Fibroblast of villous mesenchyme (primary cell): ENCODE data around the gene SPPL3. TPM values are rescaled to one million over a fixed set of nuclear protein-coding genes. Genes with fewer than 3 reads are reported as not detected.

Source experiments
- DNase-seq: peaks from one replicate; pipeline ENCODE4 v3.0.0-alpha.2; 2010; ENCODE audit warnings: low read depth
- H3K4me3 ChIP-seq: 2 replicates; pipeline ENCODE4 v1.5.1; 2011; ENCODE audit warnings: low read depth, mild to moderate bottlenecking, low read length
- total RNA-seq: library from RNA; depleted of rRNA; stranded (reverse); fragments of >200 nt; gene quantifications from 2 replicates; pipeline ENCODE4 v1.2.3, GENCODE V29; 2012
- TF ChIP-seq, protein P1 (sequence below): IDR thresholded peaks from 2 replicates; pipeline ENCODE4 v1.5.1; 2012; ENCODE audit warnings: low read depth, mild to moderate bottlenecking, low read length; ENCODE audit not compliant: insufficient read depth

Gene SPPL3
- total RNA-seq, 1 donor, result 9.5 TPM

DNA sequence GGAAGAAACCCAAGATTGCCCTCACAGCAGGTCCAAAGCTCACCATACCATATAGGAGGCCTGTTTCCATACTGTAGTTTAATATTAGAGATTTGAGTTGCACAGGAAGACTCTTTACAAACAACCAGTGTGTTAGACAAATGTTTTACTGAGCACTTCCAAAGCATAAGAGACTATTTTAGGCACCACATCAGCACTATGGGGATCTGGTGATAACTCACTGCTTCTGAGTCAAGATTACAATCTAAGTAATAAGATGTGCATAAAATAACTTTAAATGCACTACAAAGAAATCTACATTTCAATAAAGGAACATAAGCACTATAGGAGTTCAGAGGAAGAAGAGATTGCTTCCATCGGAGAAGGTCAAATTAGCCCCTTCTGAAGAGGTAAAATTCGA, 71.4 kb downstream of the SPPL3 start:
- no peak for DNase-seq
- no peak overlapping the region for H3K4me3 ChIP-seq
- TF ChIP-seq, protein P1, sequence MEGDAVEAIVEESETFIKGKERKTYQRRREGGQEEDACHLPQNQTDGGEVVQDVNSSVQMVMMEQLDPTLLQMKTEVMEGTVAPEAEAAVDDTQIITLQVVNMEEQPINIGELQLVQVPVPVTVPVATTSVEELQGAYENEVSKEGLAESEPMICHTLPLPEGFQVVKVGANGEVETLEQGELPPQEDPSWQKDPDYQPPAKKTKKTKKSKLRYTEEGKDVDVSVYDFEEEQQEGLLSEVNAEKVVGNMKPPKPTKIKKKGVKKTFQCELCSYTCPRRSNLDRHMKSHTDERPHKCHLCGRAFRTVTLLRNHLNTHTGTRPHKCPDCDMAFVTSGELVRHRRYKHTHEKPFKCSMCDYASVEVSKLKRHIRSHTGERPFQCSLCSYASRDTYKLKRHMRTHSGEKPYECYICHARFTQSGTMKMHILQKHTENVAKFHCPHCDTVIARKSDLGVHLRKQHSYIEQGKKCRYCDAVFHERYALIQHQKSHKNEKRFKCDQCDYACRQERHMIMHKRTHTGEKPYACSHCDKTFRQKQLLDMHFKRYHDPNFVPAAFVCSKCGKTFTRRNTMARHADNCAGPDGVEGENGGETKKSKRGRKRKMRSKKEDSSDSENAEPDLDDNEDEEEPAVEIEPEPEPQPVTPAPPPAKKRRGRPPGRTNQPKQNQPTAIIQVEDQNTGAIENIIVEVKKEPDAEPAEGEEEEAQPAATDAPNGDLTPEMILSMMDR, result no peak

- TF ChIP-seq, protein P1, result no peak
- no peak for DNase-seq
- no peak overlapping the region for H3K4me3 ChIP-seq
Measured at GRCh38 chr12:120831648-120832267, 72.4 kb downstream of the SPPL3 start.

GRCh38 chr12:120830966-120831365, 73.2 kb downstream of the SPPL3 start:
- TF ChIP-seq, protein P1, result no peak
- no peak for DNase-seq
- H3K4me3 ChIP-seq, result no peak overlapping the region

- DNase-seq, result peak; percentile 49
- H3K4me3 ChIP-seq, result no peak overlapping the region
- TF ChIP-seq, protein P1, result no peak
Measured at GRCh38 chr12:120830052-120830940, 73.9 kb downstream of the SPPL3 start.

- no peak overlapping the region for H3K4me3 ChIP-seq
- DNase-seq, result no peak
- TF ChIP-seq, protein P1, result no peak
Measured at GRCh38 chr12:120826335-120826734, 77.8 kb downstream of the SPPL3 start.

- DNase-seq, result no peak
- no peak overlapping the region for H3K4me3 ChIP-seq
- TF ChIP-seq, protein P1, result no peak
Measured at GRCh38 chr12:120825337-120825736, 78.8 kb downstream of the SPPL3 start.
